A673 (cell line): ENCODE results near the gene SVIL. TPM values are rescaled to one million over a fixed set of nuclear protein-coding genes. Genes with fewer than 3 reads are reported as not detected.

Source experiments
- BruUV-seq: library from RNA; stranded (reverse); fragments of 400-500 nt; replicated peaks from 2 replicates; lab custom pipeline; 2021; lab: Mats Ljungman, UMichigan
- CTCF ChIA-PET: fragments of 300-600 bp; sonication (Branson Sonifier 250); formaldehyde crosslinking; loops from one replicate; lab custom pipeline; 2022; ENCODE audit warnings: antibody characterized with exemption; lab: Charles Lee
- POLR2A ChIA-PET: fragments of 300-600 bp; sonication (Branson Sonifier 250); formaldehyde crosslinking; loops from one replicate; lab custom pipeline; 2022; ENCODE audit warnings: antibody characterized with exemption; ENCODE audit not compliant: low non-redundant PET; lab: Charles Lee
- DNase-seq: peaks from one replicate; pipeline ENCODE4 v3.0.0-alpha.2; 2015; ENCODE audit warnings: low spot score
- H3K27ac ChIP-seq: fragments of 200-600 bp; sonication (generic); 2 replicates; pipeline ENCODE4 v1.5.1; 2016; ENCODE audit warnings: mixed run types, low read depth, mild to moderate bottlenecking, mixed read lengths, antibody characterized with exemption, low read length; ENCODE audit not compliant: poor library complexity, severe bottlenecking
- H3K27me3 ChIP-seq: fragments of 200-600 bp; sonication (generic); replicated peaks from 2 replicates; pipeline ENCODE4 v1.6.1; 2017; ENCODE audit warnings: mixed run types, low read depth, mild to moderate bottlenecking, mixed read lengths, antibody characterized with exemption, low read length; ENCODE audit not compliant: insufficient read depth, poor library complexity
- H3K36me3 ChIP-seq: fragments of 200-600 bp; sonication (generic); 2 replicates; pipeline ENCODE4 v1.6.1; 2016; ENCODE audit warnings: mixed run types, mild to moderate bottlenecking, mixed read lengths, antibody characterized with exemption, low read length; ENCODE audit not compliant: insufficient read depth, poor library complexity, severe bottlenecking
- H3K4me1 ChIP-seq: fragments of 200-600 bp; sonication (generic); 2 replicates; pipeline ENCODE4 v1.6.1; 2017; ENCODE audit warnings: mixed run types, mild to moderate bottlenecking, mixed read lengths, antibody characterized with exemption, low read length; ENCODE audit not compliant: insufficient read depth, poor library complexity, severe bottlenecking
- H3K4me3 ChIP-seq: fragments of 200-600 bp; sonication (generic); 2 replicates; pipeline ENCODE4 v1.5.1; 2016; ENCODE audit warnings: low read depth, mixed run types, mild to moderate bottlenecking, mixed read lengths, low read length; ENCODE audit not compliant: poor library complexity, severe bottlenecking
- H3K9me3 ChIP-seq: fragments of 200-600 bp; sonication (generic); 2 replicates; pipeline ENCODE4 v1.6.1; 2016; ENCODE audit warnings: mixed run types, low read depth, mild to moderate bottlenecking, mixed read lengths, antibody characterized with exemption, low read length; ENCODE audit not compliant: poor library complexity, severe bottlenecking
- CTCF ChIP-seq: fragments of 300-800, 200-600 bp; sonication (generic); conservative IDR thresholded peaks from 2 replicates; pipeline ENCODE4 v1.5.1; 2017; ENCODE audit warnings: low read depth, mild to moderate bottlenecking, antibody characterized with exemption, low read length, moderate library complexity, mixed read lengths
- EZH2 ChIP-seq: fragments of 200-600 bp; sonication (generic); IDR thresholded peaks from 2 replicates; pipeline ENCODE4 v1.6.1; 2017; ENCODE audit warnings: borderline replicate concordance, low read depth, mild to moderate bottlenecking, mixed read lengths, antibody characterized with exemption, low read length; ENCODE audit not compliant: poor library complexity, severe bottlenecking
- intact Hi-C: fragments of 100-400 bp; cut with micrococcal nuclease; formaldehyde crosslinking; loops from one replicate; pipeline ENCODE4 v1.10.0; 2022; ENCODE audit not compliant: unreplicated experiment
- total RNA-seq: library from RNA; stranded (reverse); gene quantifications from 2 replicates; pipeline ENCODE4 v1.2.3, GENCODE V29; 2021

SVIL gene
- total RNA-seq, 1 experiment from 2014 or later: 31.9 TPM

DNA sequence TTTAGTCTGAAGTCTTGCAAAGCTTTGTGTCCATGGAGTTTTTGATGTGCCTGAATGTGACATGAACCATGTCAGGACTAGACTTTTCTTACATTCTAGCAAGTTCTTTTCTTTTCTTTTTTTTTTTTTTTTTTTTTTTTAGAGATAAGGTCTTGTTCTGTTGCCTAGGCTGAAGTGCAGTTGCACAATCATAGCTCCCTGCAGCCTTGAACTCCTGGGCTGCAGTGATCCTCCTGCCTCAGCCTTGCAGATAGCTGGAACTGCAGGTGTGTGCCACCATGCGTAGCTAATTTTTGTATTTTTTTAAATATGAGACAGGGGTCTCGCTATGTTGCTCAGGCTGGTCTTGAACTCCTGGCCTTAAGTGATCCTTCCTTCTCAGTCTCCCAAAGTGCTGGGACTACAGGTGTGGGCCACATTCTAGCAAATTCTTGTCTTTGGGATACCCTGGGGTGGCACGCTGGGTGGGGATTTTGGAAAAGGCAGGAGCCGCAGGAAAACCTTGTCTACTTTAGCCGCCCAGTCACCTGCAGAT lies 152.8 kb downstream of the SVIL start:
- peak overlapping the region; percentile 98 for H3K27ac ChIP-seq
- intact Hi-C loops: loop anchor here (5.0 kb wide), 1 partner anchor 35 kb away; no protein-coding TSS in a partner anchor
- TF ChIP-seq EZH2: no peak
- no peak for TF ChIP-seq CTCF
- ChIA-PET POLR2A (no interaction called here), CTCF (interaction anchor here (0.6 to 2.1 kb wide), 4 partner anchors 14 to 1601 kb away, joined by 3 to 9 read pairs (median 6); no protein-coding TSS in a partner anchor)
- no TSS peak for BruUV-seq
- DNase-seq: no peak
- H3K4me1 ChIP-seq: peaks cover 71% of the 10 kb centered on the region
- H3K4me3 ChIP-seq: no peak overlapping the region
- H3K27me3 ChIP-seq: no peaks in the 10 kb centered on the region
- H3K36me3 ChIP-seq: no peaks in the 10 kb centered on the region
- H3K9me3 ChIP-seq: no peaks in the 10 kb centered on the region

GRCh38 chr10:29479981-29480954 lies 154.5 kb downstream of the SVIL start:
- CTCF ChIA-PET: interaction anchor here (0.5 kb wide), 1 partner anchor 88 kb away, joined by 3 read pairs; no protein-coding TSS in a partner anchor
- POLR2A ChIA-PET: no interaction called here
- no peak for DNase-seq
- peaks cover 66% of the 10 kb centered on the region for H3K4me1 ChIP-seq
- no peak overlapping the region for H3K4me3 ChIP-seq
- no TSS peak for BruUV-seq
- H3K36me3 ChIP-seq: no peaks in the 10 kb centered on the region
- intact Hi-C loops: loop anchor here (5.0 kb wide), 1 partner anchor 33 kb away; no protein-coding TSS in a partner anchor
- peak overlapping the region; percentile 98 for H3K27ac ChIP-seq
- no peak for TF ChIP-seq EZH2
- TF ChIP-seq CTCF: no peak
- no peaks in the 10 kb centered on the region for H3K27me3 ChIP-seq
- no peaks in the 10 kb centered on the region for H3K9me3 ChIP-seq

DNA sequence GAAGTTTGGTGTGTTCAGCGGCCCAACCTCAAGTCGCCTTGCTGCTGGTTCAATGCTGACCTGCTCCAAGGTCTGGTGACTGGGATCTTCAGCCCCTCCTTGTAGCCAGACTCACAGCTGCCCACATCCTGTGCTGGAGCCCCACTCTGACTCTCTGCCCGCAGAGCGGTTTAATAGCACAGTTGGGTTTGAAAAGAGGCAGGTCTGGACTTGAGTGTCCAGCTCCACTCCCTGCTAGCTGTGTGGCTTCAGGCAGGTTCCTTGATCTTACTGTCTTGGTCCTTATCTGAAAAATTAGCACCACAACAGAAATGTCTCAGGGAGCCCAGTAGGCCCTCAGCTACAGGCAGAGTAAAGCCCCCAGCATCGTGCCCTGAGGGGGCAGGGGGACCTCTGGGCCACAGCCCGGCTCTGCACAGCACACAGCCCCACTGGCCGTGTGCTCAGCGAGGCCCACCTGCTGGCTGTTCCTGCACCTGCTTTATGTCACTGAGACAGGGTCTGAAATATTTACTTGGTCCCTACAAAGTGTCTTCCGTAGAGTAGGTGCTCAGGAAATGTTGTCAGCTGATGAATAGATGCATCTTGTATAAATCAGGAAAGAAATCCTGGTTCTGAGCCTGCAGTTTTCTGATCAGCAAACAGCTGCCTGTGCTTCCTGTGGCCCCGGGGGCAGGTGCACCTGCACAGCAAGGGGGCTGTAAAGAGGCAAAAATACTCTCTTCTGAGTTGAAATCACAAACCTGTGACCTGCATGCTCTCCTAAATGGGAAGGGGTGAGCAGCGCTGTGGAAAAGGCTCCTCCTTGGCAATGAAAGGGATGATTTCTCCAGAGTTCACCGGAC lies 155.5 kb downstream of the SVIL start:
- Histone ChIP-seq H3K4me1 (peaks cover 60% of the 10 kb centered on the region), H3K27me3 (no peaks in the 10 kb centered on the region), H3K27ac (peak overlapping the region; percentile 98), H3K36me3 (no peaks in the 10 kb centered on the region), H3K4me3 (no peak overlapping the region), H3K9me3 (no peaks in the 10 kb centered on the region)
- no peak for DNase-seq
- TF ChIP-seq CTCF (no peak), EZH2 (no peak)
- intact Hi-C loops: no loop called here
- CTCF ChIA-PET: interaction anchor here (0.5 kb wide), 1 partner anchor 87 kb away, joined by 3 read pairs; no protein-coding TSS in a partner anchor
- POLR2A ChIA-PET: no interaction called here
- no TSS peak for BruUV-seq
